Fibroblast of lung (primary cell): ENCODE measurements around the gene TNPO3.

Experiments
- CTCF ChIP-seq, 2 donors: IDR thresholded peaks in 1 of 2; conservative IDR thresholded peaks in 1 of 2; 1 replicate in 1 of 2; 2 replicates in 1 of 2; pipeline ENCODE4 v1.5.1; 2011 to 2012; ENCODE audit warnings: low read length in 2 of 2, control low read depth in 1 of 2, inconsistent platforms in 1 of 2, low read depth in 1 of 2, mild to moderate bottlenecking in 1 of 2
- EZH2 ChIP-seq: IDR thresholded peaks from 2 replicates; pipeline ENCODE4 v1.5.1; 2012; ENCODE audit warnings: low read length, control low read depth, mild to moderate bottlenecking; ENCODE audit errors: missing control alignments

- TF ChIP-seq CTCF (conservative IDR thresholded peaks at IDR 0.05 in 1 of 2, IDR thresholded peaks at IDR 0.05 in 1 of 2; ENCODE audit: low read depth in 1 of 2, low read length in 2 of 2) (no peak), EZH2 (no peak)
Observed at GRCh38 chr7:129012641-129013040, 42.3 kb downstream of the TNPO3 start.
